Uterus (tissue), 4 donors: ENCODE results near the gene VCL. TPM values are rescaled to one million over a fixed set of nuclear protein-coding genes. Genes with fewer than 3 reads are reported as not detected.
"Not testable (repeated sequence)": the region's sequence is repeated elsewhere in the genome, so short reads cannot be mapped to it uniquely, and the experiment has no call there.

Experiments used
- DNase-seq, 2 donors: peaks; one replicate each; pipeline ENCODE4 v3.0.0-alpha.2; 2019 to 2020
- H3K27ac ChIP-seq, 2 donors: fragments of 200-600 bp; sonication (generic); 1 replicate in 1 of 2; 2 replicates in 1 of 2; pipeline ENCODE4 v1.5.1; 2016 to 2018
- H3K27me3 ChIP-seq, 2 donors: fragments of 200-600 bp; sonication (generic); one replicate each; pipeline ENCODE4 v1.5.1; 2018 to 2019; ENCODE audit warnings: control low read depth in 1 of 2
- H3K36me3 ChIP-seq, 2 donors: fragments of 200-600 bp; sonication (generic); one replicate each; pipeline ENCODE4 v1.5.1; 2019; ENCODE audit warnings: control low read depth in 1 of 2
- H3K4me1 ChIP-seq, 2 donors: fragments of 200-600 bp; sonication (generic); one replicate each; pipeline ENCODE4 v1.5.1; 2018 to 2019; ENCODE audit warnings: control low read depth in 1 of 2
- H3K4me3 ChIP-seq, 2 donors: fragments of 200-600 bp; sonication (generic); 1 replicate in 1 of 2; 2 replicates in 1 of 2; pipeline ENCODE4 v1.5.1; 2018 to 2019; ENCODE audit warnings: mild to moderate bottlenecking in 1 of 2
- H3K9me3 ChIP-seq, 2 donors: fragments of 200-600 bp; sonication (generic); one replicate each; pipeline ENCODE4 v1.5.1; 2019; ENCODE audit warnings: control low read depth in 1 of 2
- CTCF ChIP-seq, 4 experiments: fragments of 200-600 bp in 2 of 4; fragments of 450-650 bp in 2 of 4; sonication (generic) in 2 of 4; IDR thresholded peaks; one replicate each; pipeline ENCODE4 v1.5.1; 2016 to 2019; ENCODE audit warnings: antibody characterized with exemption in 4 of 4, mild to moderate bottlenecking in 2 of 4, moderate library complexity in 1 of 4
- POLR2A ChIP-seq, 2 donors: fragments of 450-650 bp; IDR thresholded peaks; one replicate each; pipeline ENCODE4 v1.6.1; 2016; ENCODE audit warnings: antibody characterized with exemption in 2 of 2, mild to moderate bottlenecking in 1 of 2, moderate library complexity in 1 of 2
- intact Hi-C: fragments of 100-400 bp; cut with DNase I; formaldehyde crosslinking; loops from one replicate; pipeline ENCODE4 v1.15.1; 2023; ENCODE audit warnings: low total_unique reads
- total RNA-seq, 4 donors: library from RNA; depleted of rRNA in 3 of 4; stranded (reverse); fragments of >200 nt in 3 of 4; gene quantifications; one replicate each; pipeline versions ENCODE4 v1.1.0 to v1.2.4, GENCODE V29; 2014 to 2023
- donor health status: DM: yes; HTN: yes; CAD: no.

Gene VCL
- total RNA-seq, 4 donors from 2014 or later: 77.4 to 313 (median 215) TPM

GRCh38 chr10:74011017-74011416 lies 13.1 kb downstream of the VCL start:
- Histone ChIP-seq H3K9me3 (no peaks in the 10 kb centered on the region), H3K36me3 (no peaks in the 10 kb centered on the region), H3K4me3 (no peak overlapping the region), H3K27ac (no peak overlapping the region), H3K27me3 (no peaks in the 10 kb centered on the region), H3K4me1 (peaks cover 3 to 10% of the 10 kb centered on the region in 2 donors)
- TF ChIP-seq POLR2A (IDR thresholded peaks at IDR 0.05): no peak
- no peak for TF ChIP-seq CTCF (IDR thresholded peaks at IDR 0.05)
- intact Hi-C loops: no loop called here
- DNase-seq: no peak

GRCh38 chr10:74011770-74012169 lies 13.9 kb downstream of the VCL start:
- H3K4me3 ChIP-seq: no peak overlapping the region

GRCh38 chr10:74012480-74012879 lies 14.6 kb downstream of the VCL start:
- intact Hi-C loops: no loop called here
- TF ChIP-seq POLR2A (IDR thresholded peaks at IDR 0.05) (no peak), CTCF (IDR thresholded peaks at IDR 0.05) (no peak)
- H3K36me3 ChIP-seq: no peaks in the 10 kb centered on the region
- no peaks in the 10 kb centered on the region for H3K27me3 ChIP-seq
- no peaks in the 10 kb centered on the region for H3K9me3 ChIP-seq
- peak overlapping the region; percentile 3 to 27 for H3K27ac ChIP-seq
- peaks cover 3 to 10% of the 10 kb centered on the region in 2 donors for H3K4me1 ChIP-seq
- no peak for DNase-seq
- no peak overlapping the region for H3K4me3 ChIP-seq

More at GRCh38 chr10:74011770-74012169, 13.9 kb downstream of the VCL start:
- DNase-seq: peak in 1 of 2 donors; percentile 54
- Histone ChIP-seq H3K4me1 (peaks cover 3 to 10% of the 10 kb centered on the region in 2 donors), H3K36me3 (no peaks in the 10 kb centered on the region), H3K27me3 (no peaks in the 10 kb centered on the region), H3K27ac (peak overlapping the region in 1 of 2 donors; percentile 3), H3K9me3 (no peaks in the 10 kb centered on the region)
- TF ChIP-seq POLR2A (IDR thresholded peaks at IDR 0.05) (no peak), CTCF (IDR thresholded peaks at IDR 0.05) (no peak)
- intact Hi-C loops: no loop called here

GRCh38 chr10:74013004-74013403 lies 15.1 kb downstream of the VCL start:
- no peaks in the 10 kb centered on the region for H3K9me3 ChIP-seq
- no peak for TF ChIP-seq CTCF (IDR thresholded peaks at IDR 0.05)
- TF ChIP-seq POLR2A (IDR thresholded peaks at IDR 0.05): no peak
- no peaks in the 10 kb centered on the region for H3K36me3 ChIP-seq
- peaks cover 3 to 10% of the 10 kb centered on the region in 2 donors for H3K4me1 ChIP-seq
- no peak overlapping the region for H3K27ac ChIP-seq
- no peaks in the 10 kb centered on the region for H3K27me3 ChIP-seq
- H3K4me3 ChIP-seq: no peak overlapping the region
- DNase-seq: no peak
- intact Hi-C loops: no loop called here

- H3K9me3 ChIP-seq, H3K27ac ChIP-seq, H3K4me3 ChIP-seq, H3K36me3 ChIP-seq, DNase-seq, intact Hi-C loops, H3K27me3 ChIP-seq: not testable (repeated sequence)
- peaks cover 3 to 15% of the 10 kb centered on the region in 2 donors for H3K4me1 ChIP-seq
These were observed 16.7 kb downstream of the VCL start for GRCh38 chr10:74014574-74014973.

- peak overlapping the region; percentile 16 to 20 for H3K27ac ChIP-seq
- no peak for DNase-seq
These were observed 20.3 kb downstream of the VCL start for GRCh38 chr10:74018241-74018640.

More at GRCh38 chr10:74018241-74018640, 20.3 kb downstream of the VCL start:
- no peaks in the 10 kb centered on the region for H3K9me3 ChIP-seq
- intact Hi-C loops: no loop called here
- H3K27me3 ChIP-seq: no peaks in the 10 kb centered on the region
- TF ChIP-seq POLR2A (IDR thresholded peaks at IDR 0.05): no peak
- no peak for TF ChIP-seq CTCF (IDR thresholded peaks at IDR 0.05)
- H3K36me3 ChIP-seq: no peaks in the 10 kb centered on the region
- no peak overlapping the region for H3K4me3 ChIP-seq
- peaks cover 0 to 12% of the 10 kb centered on the region in 2 donors for H3K4me1 ChIP-seq
